Esophagus (tissue), 2 donors: Measurements from ENCODE around the gene BPTF. TPM values are rescaled to one million over a fixed set of nuclear protein-coding genes. Genes with fewer than 3 reads are reported as not detected.
"Not testable (repeated sequence)": the region's sequence is repeated elsewhere in the genome, so short reads cannot be mapped to it uniquely, and the experiment has no call there.

ENCODE experiments used
- H3K27ac ChIP-seq, 2 donors: one replicate each; pipeline ENCODE4 v1.5.1; 2013; ENCODE audit warnings: low read depth in 2 of 2, mild to moderate bottlenecking in 2 of 2, inconsistent platforms in 1 of 2, low read length in 1 of 2, moderate library complexity in 1 of 2
- H3K27me3 ChIP-seq, 2 donors: one replicate each; pipeline ENCODE4 v1.6.1; 2013; ENCODE audit warnings: low read length in 2 of 2, control low read depth in 1 of 2, mild to moderate bottlenecking in 1 of 2; ENCODE audit not compliant: insufficient read depth in 2 of 2, control insufficient read depth in 1 of 2
- H3K36me3 ChIP-seq, 2 donors: one replicate each; pipeline ENCODE4 v1.6.1; 2013; ENCODE audit warnings: low read length in 1 of 2; ENCODE audit not compliant: control insufficient read depth in 2 of 2, insufficient read depth in 2 of 2
- H3K4me1 ChIP-seq, 2 donors: one replicate each; pipeline ENCODE4 v1.6.1; 2013; ENCODE audit warnings: low read length in 1 of 2; ENCODE audit not compliant: control insufficient read depth in 2 of 2, insufficient read depth in 2 of 2
- H3K4me3 ChIP-seq, 2 donors: one replicate each; pipeline ENCODE4 v1.5.1; 2013; ENCODE audit warnings: low read length in 2 of 2, mild to moderate bottlenecking in 2 of 2, low read depth in 1 of 2, moderate library complexity in 1 of 2
- H3K9me3 ChIP-seq, 2 donors: one replicate each; pipeline ENCODE4 v1.6.1; 2013; ENCODE audit warnings: mild to moderate bottlenecking in 2 of 2, low read depth in 1 of 2, low read length in 1 of 2, moderate library complexity in 1 of 2; ENCODE audit not compliant: control insufficient read depth in 2 of 2, insufficient read depth in 1 of 2
- WGBS, 2 donors: extraction: QIAGEN DNeasy Blood & Tissue Kit; methylation state at CpG; one replicate each; pipeline ENCODE4 v1.1.7; 2013; 5-methylcytosine and 5-hydroxymethylcytosine counted together
- polyA plus RNA-seq, 2 donors: library from polyadenylated mRNA; stranded (reverse); fragments of 200-250 nt; gene quantifications; one replicate each; pipeline ENCODE4 v1.2.3, GENCODE V29; 2013
- donor health status: healthy with polysubstance abuse.
- donor health status: Bipolar disorder and iron deficiency.

Gene BPTF
- polyA plus RNA-seq, 2 donors = 14.5 to 17.8 TPM

GRCh38 chr17:67980883-67981282 lies 155.6 kb downstream of the BPTF start:
- WGBS, 2 donors = 61 to 62% methylated on average over 3 of the region's 3 CpGs
- H3K27me3 ChIP-seq, H3K27ac ChIP-seq: not testable (repeated sequence)

DNA sequence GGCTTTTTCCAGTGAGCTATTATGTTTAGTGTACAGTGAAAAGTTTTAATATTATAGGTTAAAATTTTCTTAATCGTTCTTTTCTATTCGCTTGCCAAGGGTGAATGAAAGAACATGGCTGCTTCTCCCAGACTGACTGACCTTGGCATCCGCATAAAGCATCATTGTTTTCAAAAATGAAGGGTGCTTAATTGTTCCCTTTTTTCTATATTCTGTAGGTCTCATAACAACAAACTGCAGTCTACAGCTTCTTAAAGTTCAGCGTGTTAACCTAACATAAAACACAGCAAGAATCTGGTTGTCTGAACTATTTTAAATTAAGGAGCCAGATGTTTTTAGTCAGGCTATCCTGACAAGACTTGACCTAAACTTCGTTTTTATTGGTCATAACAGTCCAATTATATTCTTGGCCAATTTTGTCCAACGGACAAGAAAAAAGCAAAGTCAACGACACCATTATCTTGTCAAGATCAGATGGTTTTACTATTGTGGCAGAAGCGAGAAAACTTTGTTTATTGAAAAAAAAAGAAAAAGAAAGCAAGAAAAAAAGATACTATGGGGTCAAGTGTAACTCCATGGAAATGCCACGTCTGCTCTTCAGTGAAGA lies 156.8 kb downstream of the BPTF start:
- H3K27ac ChIP-seq = no peak overlapping the region
- H3K4me1 ChIP-seq = no peaks in the 10 kb centered on the region
- 70 to 74% methylated on average over 9 of the region's 9 CpGs for WGBS, 2 donors

More at GRCh38 chr17:67980883-67981282, 155.6 kb downstream of the BPTF start:
- H3K36me3 ChIP-seq, H3K4me1 ChIP-seq, H3K9me3 ChIP-seq, H3K4me3 ChIP-seq: not testable (repeated sequence)

GRCh38 chr17:67982686-67983382 lies 157.5 kb downstream of the BPTF start:
- 76 to 79% methylated on average over 8 of the region's 8 CpGs for WGBS, 2 donors
- no peaks in the 10 kb centered on the region for H3K9me3 ChIP-seq
- no peaks in the 10 kb centered on the region for H3K4me1 ChIP-seq
- H3K36me3 ChIP-seq = peaks cover 0 to 3% of the 10 kb centered on the region in 2 donors
- no peak overlapping the region for H3K4me3 ChIP-seq
- no peaks in the 10 kb centered on the region for H3K27me3 ChIP-seq
- no peak overlapping the region for H3K27ac ChIP-seq

More for the DNA sequence above, 156.8 kb downstream of the BPTF start:
- Histone ChIP-seq H3K36me3 (peaks cover 0 to 3% of the 10 kb centered on the region in 2 donors), H3K4me3 (no peak overlapping the region), H3K9me3 (no peaks in the 10 kb centered on the region), H3K27me3 (no peaks in the 10 kb centered on the region)

DNA sequence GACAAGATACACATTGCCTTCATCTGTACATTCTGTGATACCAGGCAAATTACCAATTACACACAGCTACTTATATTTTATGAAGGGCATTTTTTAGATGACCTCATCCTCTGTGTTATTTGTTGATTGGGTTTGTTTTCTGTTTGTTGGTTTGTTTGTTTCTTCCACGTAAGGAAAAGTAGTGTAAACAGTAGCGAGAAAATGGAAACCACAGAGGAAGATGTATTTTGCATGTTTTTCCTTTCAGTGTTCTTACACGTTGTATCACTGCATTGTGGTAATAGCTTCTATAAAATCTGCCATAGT lies 158.0 kb downstream of the BPTF start:
- H3K4me1 ChIP-seq = no peaks in the 10 kb centered on the region
- H3K36me3 ChIP-seq = peaks cover 0 to 3% of the 10 kb centered on the region in 2 donors
- H3K9me3 ChIP-seq = no peaks in the 10 kb centered on the region
- no peak overlapping the region for H3K27ac ChIP-seq
- no peak overlapping the region for H3K4me3 ChIP-seq
- WGBS, 2 donors = 73 to 77% methylated on average over 3 of the region's 3 CpGs
- H3K27me3 ChIP-seq = no peaks in the 10 kb centered on the region

DNA sequence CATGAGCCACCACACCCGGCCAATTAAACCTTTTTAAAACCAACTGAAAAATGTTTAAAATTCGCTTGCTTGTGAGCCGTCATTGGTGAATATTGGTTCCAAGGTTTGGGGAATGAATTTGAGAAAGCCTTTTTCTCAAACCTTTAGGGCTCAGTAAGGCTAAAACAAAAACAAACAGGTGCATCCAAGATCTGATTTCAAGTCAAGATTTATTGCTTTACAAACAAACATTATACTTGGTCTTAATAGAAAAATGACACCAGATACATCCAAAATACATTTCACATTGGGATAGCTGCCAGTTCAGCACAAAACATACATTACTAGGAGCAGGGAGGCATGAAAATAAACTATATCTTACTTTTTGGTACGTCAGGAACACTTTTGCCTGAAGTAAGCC lies 165.6 kb downstream of the BPTF start:
- H3K9me3 ChIP-seq = no peaks in the 10 kb centered on the region
- no peak overlapping the region for H3K27ac ChIP-seq
- no peaks in the 10 kb centered on the region for H3K27me3 ChIP-seq
- H3K4me3 ChIP-seq = no peak overlapping the region
- 94% methylated on average over 4 of the region's 4 CpGs for WGBS, 2 donors
- no peaks in the 10 kb centered on the region for H3K4me1 ChIP-seq
- H3K36me3 ChIP-seq = no peaks in the 10 kb centered on the region

- H3K36me3 ChIP-seq = no peaks in the 10 kb centered on the region
- peak overlapping the region; percentile 99 for H3K27ac ChIP-seq
- H3K4me1 ChIP-seq = no peaks in the 10 kb centered on the region
- H3K4me3 ChIP-seq = peak overlapping the region; percentile 66 to 85
- 9 to 10% methylated on average over 18 of the region's 18 CpGs for WGBS, 2 donors
- H3K27me3 ChIP-seq = no peaks in the 10 kb centered on the region
- H3K9me3 ChIP-seq = no peaks in the 10 kb centered on the region
Measured at GRCh38 chr17:67992548-67993152, 167.3 kb downstream of the BPTF start.

- H3K27ac ChIP-seq = peak overlapping the region; percentile 99
- H3K27me3 ChIP-seq = no peaks in the 10 kb centered on the region
- no peaks in the 10 kb centered on the region for H3K9me3 ChIP-seq
- peak overlapping the region; percentile 81 to 85 for H3K4me3 ChIP-seq
- WGBS, 2 donors = 0% methylated on average over 76 to 144 of the region's 144 CpGs
- no peaks in the 10 kb centered on the region for H3K36me3 ChIP-seq
- no peaks in the 10 kb centered on the region for H3K4me1 ChIP-seq
Measured at GRCh38 chr17:67993153-67993997, 168.1 kb downstream of the BPTF start.

DNA sequence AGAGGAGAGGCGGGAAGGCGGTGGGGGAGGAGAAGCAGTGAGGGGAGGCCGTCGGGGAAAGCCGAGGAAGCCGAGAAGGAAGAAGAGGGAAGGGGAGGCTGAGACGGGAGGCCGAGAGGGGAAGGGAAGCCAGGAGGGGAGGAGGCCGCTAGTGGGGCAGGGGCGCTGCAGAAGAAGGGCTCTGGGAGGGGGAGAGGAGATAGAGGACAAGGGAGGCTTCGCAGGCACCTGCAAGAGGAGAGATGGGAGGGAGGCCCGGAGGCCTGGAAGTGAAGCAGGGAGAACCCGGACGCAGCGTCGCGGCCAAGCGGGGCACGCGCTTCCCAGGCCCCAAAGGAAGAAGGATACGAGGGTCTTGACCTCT lies 168.7 kb downstream of the BPTF start:
- Histone ChIP-seq H3K9me3 (no peaks in the 10 kb centered on the region), H3K27ac (peak overlapping the region; percentile 99), H3K36me3 (no peaks in the 10 kb centered on the region), H3K27me3 (no peaks in the 10 kb centered on the region), H3K4me3 (peak overlapping the region; percentile 81 to 85), H3K4me1 (no peaks in the 10 kb centered on the region)
- 4 to 8% methylated on average over 20 to 21 of the region's 21 CpGs for WGBS, 2 donors

- no peaks in the 10 kb centered on the region for H3K9me3 ChIP-seq
- peak overlapping the region; percentile 26 to 59 for H3K27ac ChIP-seq
- H3K4me1 ChIP-seq = no peaks in the 10 kb centered on the region
- no peaks in the 10 kb centered on the region for H3K27me3 ChIP-seq
- H3K4me3 ChIP-seq = peak overlapping the region; percentile 46 to 53
- WGBS, 2 donors = 13 to 14% methylated on average over 9 of the region's 9 CpGs
- no peaks in the 10 kb centered on the region for H3K36me3 ChIP-seq
Measured at GRCh38 chr17:67994817-67995569, 169.7 kb downstream of the BPTF start.
